HepG2 (cell line): Measurements from ENCODE around the gene OSCP1. TPM values are rescaled to one million over a fixed set of nuclear protein-coding genes. Genes with fewer than 3 reads are reported as not detected.

ENCODE experiments used
- CBX1 ChIP-seq: IDR thresholded peaks from one replicate; pipeline ENCODE4 v1.6.1; 2016; ENCODE audit warnings: antibody characterized with exemption, low read depth
- CREM ChIP-seq, 2 experiments: sonication (generic) in 1 of 2; formaldehyde crosslinking in 1 of 2; IDR thresholded peaks; 2 replicates each; pipeline versions ENCODE4 v1.4.0 to v1.6.1; 2016 to 2020; ENCODE audit warnings: antibody characterized with exemption in 1 of 2, mild to moderate bottlenecking in 1 of 2, missing genetic modification reagents in 1 of 2
- ELF3 ChIP-seq: IDR thresholded peaks from 2 replicates; pipeline ENCODE4 v1.6.1; 2016; ENCODE audit warnings: missing genetic modification reagents, missing compliant biosample characterization
- GMEB2 ChIP-seq: IDR thresholded peaks from 2 replicates; pipeline ENCODE4 v1.6.1; 2016; ENCODE audit warnings: missing biosample characterization, missing genetic modification reagents, low read depth
- HMGXB3 ChIP-seq: sonication (generic); formaldehyde crosslinking; IDR thresholded peaks from 2 replicates; pipeline ENCODE4 v1.4.0; 2020; ENCODE audit warnings: missing genetic modification reagents, borderline replicate concordance
- HNRNPH1 ChIP-seq: fragments of 200-400 bp; formaldehyde crosslinking; optimal IDR thresholded peaks from 2 replicates; pipeline ENCODE3; 2017; ENCODE audit warnings: mild to moderate bottlenecking, low read depth, low read length
- HOXA3 ChIP-seq: sonication (generic); formaldehyde crosslinking; IDR thresholded peaks from 2 replicates; pipeline ENCODE4 v1.5.0; 2020; ENCODE audit warnings: missing genetic modification reagents
- JUND ChIP-seq: sonication (generic); formaldehyde crosslinking; IDR thresholded peaks from 2 replicates; pipeline ENCODE4 v1.8.0; 2022; ENCODE audit warnings: mild to moderate bottlenecking, missing genetic modification reagents
- NFYB ChIP-seq: sonication (generic); formaldehyde crosslinking; IDR thresholded peaks from 2 replicates; pipeline ENCODE4 v1.4.0; 2020; ENCODE audit warnings: missing genetic modification reagents
- NFYC ChIP-seq: IDR thresholded peaks from 2 replicates; pipeline ENCODE4 v1.6.1; 2016; ENCODE audit warnings: missing genetic modification reagents, missing compliant biosample characterization
- NR2C2 ChIP-seq: sonication (generic); formaldehyde crosslinking; IDR thresholded peaks from 2 replicates; pipeline ENCODE4 v1.4.0; 2020; ENCODE audit warnings: missing genetic modification reagents, mild to moderate bottlenecking, moderate library complexity, borderline replicate concordance
- PRPF4 ChIP-seq: fragments of 200-400 bp; formaldehyde crosslinking; IDR thresholded peaks from 2 replicates; pipeline ENCODE4 v1.6.1; 2016; ENCODE audit warnings: low read length, low read depth; ENCODE audit not compliant: poor library complexity, severe bottlenecking
- TRAFD1 ChIP-seq: sonication (generic); formaldehyde crosslinking; IDR thresholded peaks from 2 replicates; pipeline ENCODE4 v1.5.1; 2020; ENCODE audit warnings: missing genetic modification reagents, mild to moderate bottlenecking, borderline replicate concordance
- YEATS2 ChIP-seq: sonication (generic); formaldehyde crosslinking; IDR thresholded peaks from 2 replicates; pipeline ENCODE4 v1.4.0; 2020; ENCODE audit warnings: missing genetic modification reagents, borderline replicate concordance
- ZFX ChIP-seq: sonication (generic); formaldehyde crosslinking; IDR thresholded peaks from 2 replicates; pipeline ENCODE4 v1.4.0; 2020; ENCODE audit warnings: mild to moderate bottlenecking, low read depth, missing genetic modification reagents, moderate library complexity
- ZNF18 ChIP-seq: sonication (generic); formaldehyde crosslinking; IDR thresholded peaks from 2 replicates; pipeline ENCODE4 v1.8.0; 2022; ENCODE audit warnings: mild to moderate bottlenecking, missing genetic modification reagents; ENCODE audit not compliant: insufficient replicate concordance
- ZNF3 ChIP-seq: IDR thresholded peaks from 2 replicates; pipeline ENCODE4 v1.7.0; 2017; ENCODE audit warnings: inconsistent platforms
- ZNF543 ChIP-seq: sonication (generic); formaldehyde crosslinking; IDR thresholded peaks from 2 replicates; pipeline ENCODE4 v1.4.0; 2020; ENCODE audit warnings: mild to moderate bottlenecking, missing genetic modification reagents
- ZNF562 ChIP-seq: sonication (generic); formaldehyde crosslinking; IDR thresholded peaks from 2 replicates; pipeline ENCODE4 v1.8.0; 2022; ENCODE audit warnings: missing genetic modification reagents, borderline replicate concordance
- ZNF891 ChIP-seq: sonication (generic); formaldehyde crosslinking; IDR thresholded peaks from 2 replicates; pipeline ENCODE4 v1.5.0; 2020; ENCODE audit warnings: mild to moderate bottlenecking, missing genetic modification reagents
- polyA plus RNA-seq, 8 experiments: library from polyadenylated mRNA; depleted of rRNA in 3 of 8; stranded (reverse) in 7 of 8; unstranded in 1 of 8; fragments of >200 nt; fragmentation: Illumina TruSeq in 4 of 8; extraction: Trizol in 4 of 8; gene quantifications; 2 replicates each; pipeline versions ENCODE4 v1.2.1 to v1.2.3, GENCODE V29; 2011 to 2016; ENCODE audit warnings: low read depth in 4 of 8, missing spikeins in 1 of 8, mixed read lengths in 1 of 8; ENCODE audit not compliant: insufficient read depth in 1 of 8
- total RNA-seq, 5 experiments: library from RNA; depleted of rRNA; stranded (reverse); fragments of >200 nt; fragmentation: Illumina TruSeq; extraction: Trizol; gene quantifications; 2 replicates each; pipeline ENCODE4 v1.2.3, GENCODE V29; 2016; ENCODE audit warnings: low read depth in 1 of 5

OSCP1 gene
- total and polyA plus RNA-seq, 2 of the 13 experiments (the other 11 are each of a cell fraction or from before 2014, with no cell fraction given) = 0.60 to 0.84 TPM

- TF ChIP-seq HMGXB3 = peak; percentile 90; the same call in 1 of the 2 replicates
- no peak for TF ChIP-seq ZNF562 (CRISPR knock-in tag)
- TF ChIP-seq NFYB (CRISPR knock-in tag) = peak; percentile 94
- TF ChIP-seq ZNF3 (CRISPR knock-in tag) = no peak
- no peak for TF ChIP-seq ZNF891
- TF ChIP-seq GMEB2 = peak; percentile 41; the same call in 1 of the 2 replicates
- TF ChIP-seq NFYC = peak; percentile 96
- no peak for TF ChIP-seq HNRNPH1
- no peak for TF ChIP-seq ZNF18 (CRISPR knock-in tag)
- TF ChIP-seq ZFX (CRISPR knock-in tag) = peak; percentile 64; the same call in 1 of the 2 replicates
- no peak; the same call in 1 of the 2 replicates for TF ChIP-seq YEATS2
- peak; percentile 85 for TF ChIP-seq HOXA3 (CRISPR knock-in tag)
- TF ChIP-seq JUND (CRISPR knock-in tag) = no peak
- TF ChIP-seq TRAFD1 (CRISPR knock-in tag) = no peak
- TF ChIP-seq NR2C2 (CRISPR knock-in tag) = peak; percentile 87
- TF ChIP-seq CBX1 = no peak
- TF ChIP-seq PRPF4 = no peak
- TF ChIP-seq ELF3 (CRISPR knock-in tag) = no peak
- TF ChIP-seq CREM (IDR thresholded peaks at IDR 0.05) = peak; percentile 85
- TF ChIP-seq CREM (CRISPR knock-in tag; IDR thresholded peaks at IDR 0.05) = no peak
- 0 out of 2 replicates have a peak, but pooled peaks have one; percentile 4 for TF ChIP-seq ZNF543
Measured at GRCh38 chr1:36385410-36386264, 64.6 kb downstream of the OSCP1 start, which contains the start of gene STK40 (continued).
